Activated naive CD4-positive, alpha-beta T cell treated with Interleukin-2 at 50 U/mL for 16 hours (primary cell): ENCODE results near the gene SYNCRIP.
"Not testable (repeated sequence)": the region's sequence is repeated elsewhere in the genome, so short reads cannot be mapped to it uniquely, and the experiment has no call there.

Source experiments
- DNase-seq: peaks from one replicate; pipeline ENCODE4 v3.0.0-alpha.2; 2020

Gene SYNCRIP

DNA sequence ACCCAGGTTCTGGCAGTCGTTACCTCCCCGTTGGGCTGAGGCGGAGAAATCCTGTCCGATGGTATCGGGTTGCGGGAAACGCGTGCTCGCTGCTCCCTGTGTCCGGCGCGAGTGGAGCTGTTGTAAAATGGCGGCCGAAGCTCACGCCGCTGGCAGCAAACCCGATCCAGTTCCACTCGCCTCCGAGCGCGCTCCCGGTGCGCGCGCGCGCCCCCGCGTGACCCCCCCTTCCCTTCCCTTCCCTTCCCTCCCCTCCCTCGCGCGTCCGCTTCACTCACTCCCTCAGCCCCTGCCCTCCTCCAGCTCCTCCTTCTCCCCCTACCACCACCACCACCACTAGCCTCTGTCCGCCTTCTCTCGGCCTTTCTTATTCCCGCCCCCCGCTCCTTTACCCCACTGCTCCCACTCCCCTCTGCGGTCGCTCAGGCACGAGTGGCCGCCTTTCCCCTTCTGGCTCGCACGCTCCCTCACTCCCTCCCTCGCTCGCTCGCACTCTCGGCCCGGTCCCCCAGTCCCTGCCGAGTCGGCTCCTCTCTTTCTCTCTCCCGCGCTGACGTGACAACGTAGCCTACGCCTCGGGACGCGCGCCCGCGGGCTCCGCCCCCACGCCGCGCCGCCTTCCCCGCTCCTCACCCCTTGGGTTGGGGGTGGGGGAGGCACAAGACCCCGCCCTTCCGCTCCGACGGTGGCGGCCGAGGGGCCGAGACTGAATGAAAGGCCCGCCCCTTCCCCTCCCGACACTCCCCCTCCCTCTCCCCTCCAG is at the start of gene SYNCRIP:
Gene SYNCRIP (minus strand): TSS at position 113 of the 763 bp plus-strand sequence. CDS start 1,447 bp downstream, outside the sequence.
- peak; percentile 98 for DNase-seq

DNA sequence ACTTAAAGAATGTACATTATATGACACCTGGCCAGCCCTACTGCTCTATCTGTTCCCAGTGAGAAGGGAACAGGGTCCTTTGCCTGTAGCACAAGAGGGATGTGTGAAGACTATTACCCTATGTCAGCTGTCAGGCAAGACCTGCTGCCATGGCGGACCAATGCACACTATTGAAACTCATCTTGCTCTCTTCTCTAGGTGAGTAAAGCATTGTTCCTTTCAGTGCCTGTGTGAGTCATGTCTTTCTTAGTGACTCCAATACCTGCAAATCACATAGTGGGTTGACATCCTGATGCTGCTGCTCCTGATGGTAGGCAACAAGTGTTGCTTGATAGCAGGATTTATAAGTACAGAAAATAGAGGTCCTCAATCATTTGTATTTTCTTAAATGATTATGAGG is 48.8 kb upstream of the SYNCRIP start:
- DNase-seq = no peak

DNA sequence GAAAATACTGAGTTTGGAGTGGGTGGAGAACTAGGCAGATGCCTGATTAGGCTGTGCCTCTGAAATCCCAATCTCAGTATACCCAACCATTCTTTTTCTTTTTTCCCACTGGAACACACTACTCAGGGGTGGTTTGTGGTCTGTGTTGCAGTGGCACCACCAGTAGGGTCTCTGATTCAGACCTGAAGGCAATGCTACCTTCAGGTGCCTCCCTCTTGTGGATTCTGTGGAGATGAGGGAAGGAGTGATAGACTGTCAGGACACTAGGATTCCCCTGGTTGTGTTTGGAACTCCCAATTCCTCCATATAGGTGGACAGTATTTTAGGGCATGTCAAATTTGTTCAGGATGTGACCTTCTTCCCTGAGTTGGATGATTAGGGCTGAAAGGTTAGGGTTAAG is 47.4 kb upstream of the SYNCRIP start:
- DNase-seq = no peak

DNA sequence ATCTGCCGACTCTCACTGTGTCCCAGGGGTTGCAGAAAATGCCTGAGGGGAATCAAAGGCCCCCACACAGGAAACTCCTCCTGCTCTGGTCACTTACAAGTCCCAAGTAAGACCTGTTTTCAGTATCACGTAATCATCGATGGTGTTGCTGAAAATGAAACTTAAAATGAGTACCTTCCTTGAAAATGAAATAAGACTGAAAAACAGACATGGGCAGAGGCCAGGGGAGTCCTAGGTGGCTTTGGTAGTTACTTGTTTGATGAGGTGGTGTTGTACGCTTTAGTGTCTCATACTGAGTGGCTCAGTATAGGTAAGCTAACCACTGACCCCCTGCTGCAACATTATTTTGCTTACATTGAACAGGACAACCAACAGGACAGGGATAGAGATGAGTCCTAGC is 43.0 kb upstream of the SYNCRIP start:
- DNase-seq = no peak

DNA sequence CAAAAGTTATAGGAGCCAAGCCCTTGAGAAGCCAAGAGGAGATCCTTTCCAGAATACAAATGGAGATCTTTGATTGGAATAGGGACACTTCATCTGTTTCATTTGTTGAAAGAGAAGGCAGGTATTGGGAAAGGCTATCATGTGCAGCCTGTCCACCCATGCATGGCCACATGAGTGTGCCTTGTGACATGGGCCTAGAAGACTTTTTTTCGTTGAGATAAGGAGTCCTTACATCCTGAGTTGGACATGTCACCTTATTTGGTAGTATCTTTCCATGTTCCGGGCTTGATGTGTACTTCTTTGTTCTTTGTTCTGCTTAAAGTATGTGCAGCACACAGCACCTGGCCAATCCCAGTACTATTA is 42.1 kb upstream of the SYNCRIP start:
- DNase-seq = no peak

DNA sequence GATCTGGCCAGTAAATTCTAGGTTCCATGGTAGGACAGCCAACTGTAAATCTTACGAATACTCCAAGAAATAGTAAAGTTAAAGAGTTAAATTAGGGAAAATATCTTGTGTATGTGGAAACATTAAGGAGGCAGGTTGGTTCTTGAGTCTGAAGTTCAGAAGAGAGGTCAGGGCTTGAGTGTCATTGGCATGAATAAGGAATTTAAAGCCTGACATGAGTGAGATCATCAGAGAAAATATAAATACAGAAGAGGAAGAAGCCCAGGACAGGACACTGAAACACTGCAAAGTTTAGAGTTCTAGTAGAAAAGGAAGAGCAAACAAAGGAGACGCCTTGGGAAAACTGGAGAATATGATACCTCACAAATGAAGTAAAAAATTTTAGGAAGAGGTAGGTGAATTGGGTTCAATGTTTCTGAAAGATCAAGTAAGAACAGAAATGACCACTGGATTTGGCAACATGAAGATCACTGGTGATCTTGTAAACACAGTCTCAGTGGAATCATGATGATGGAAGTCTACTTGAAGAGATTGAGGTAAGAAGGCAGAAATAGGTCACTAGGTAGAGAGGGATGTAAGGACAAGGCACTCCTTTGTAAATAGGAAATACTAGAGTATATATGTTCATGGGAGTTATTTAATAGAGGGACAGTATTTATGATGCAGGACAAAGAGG is 41.6 kb upstream of the SYNCRIP start:
- DNase-seq = no peak

DNA sequence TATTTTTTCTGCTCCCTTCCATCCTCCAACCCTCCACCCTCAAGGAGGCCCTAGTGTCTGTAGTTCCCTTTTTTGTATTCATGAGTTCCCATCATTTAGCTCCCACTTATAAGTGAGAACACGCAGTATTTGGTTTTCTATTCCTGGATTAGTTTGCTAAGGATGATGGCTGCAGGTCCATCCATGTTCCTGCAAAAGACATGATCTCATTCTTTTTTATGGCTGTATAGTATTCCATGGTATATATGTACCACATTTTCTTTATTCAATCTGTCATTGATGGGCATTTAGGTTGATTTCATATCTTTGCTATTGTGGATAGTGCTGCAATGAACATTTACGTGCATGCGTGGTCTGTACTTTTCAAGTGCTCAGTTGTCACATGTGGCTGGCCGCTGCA is 39.2 kb upstream of the SYNCRIP start:
- not testable (repeated sequence) for DNase-seq

DNA sequence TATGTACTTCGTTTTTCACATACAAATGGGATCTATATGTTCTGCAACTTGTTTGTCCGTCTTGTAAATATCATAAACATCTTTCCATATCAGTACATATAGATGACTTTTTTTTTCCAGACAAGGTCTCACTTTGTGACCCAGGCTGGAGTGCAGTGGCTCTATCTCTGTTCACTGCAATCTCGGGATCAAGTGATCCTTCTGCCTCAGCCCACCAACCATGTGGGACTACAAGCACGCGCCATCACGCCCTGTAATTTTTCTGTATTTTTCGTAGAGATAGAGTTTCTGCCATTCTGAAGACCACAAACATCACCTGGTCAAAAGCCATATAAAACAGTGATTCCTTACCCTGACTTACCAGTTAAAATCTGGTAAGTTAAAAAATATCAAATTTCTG is 37.7 kb upstream of the SYNCRIP start:
- no peak for DNase-seq

DNA sequence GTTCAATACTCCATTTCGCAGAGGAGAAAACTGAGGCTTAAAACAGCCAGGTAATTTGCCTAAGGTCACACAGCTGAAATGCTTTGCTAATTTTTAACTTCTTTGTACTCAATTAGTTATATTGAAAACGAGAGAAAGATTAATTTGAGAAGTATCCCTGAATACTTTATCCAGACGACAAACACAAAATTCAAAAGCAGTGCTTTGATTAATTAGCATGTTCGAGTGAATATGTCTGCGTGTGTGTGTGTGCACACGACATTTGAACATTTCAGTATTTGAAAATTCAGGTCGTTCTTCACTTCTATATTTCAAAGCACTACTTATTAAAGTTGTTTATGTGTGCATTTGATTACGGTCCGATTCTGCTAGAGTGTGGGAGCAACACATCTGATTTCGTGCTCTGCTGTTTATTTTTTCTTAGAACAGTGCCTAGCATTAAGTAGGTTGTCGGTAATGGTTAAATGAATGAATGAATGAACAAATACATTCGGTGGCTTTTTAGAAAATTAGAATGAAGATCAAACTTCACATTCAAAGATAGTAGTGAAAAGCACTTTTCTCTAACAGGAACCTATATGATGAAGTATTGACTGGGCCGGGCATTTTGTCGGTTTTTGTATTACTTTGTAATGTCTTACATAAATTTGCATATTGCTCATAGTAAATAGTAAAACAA is 36.9 kb upstream of the SYNCRIP start:
- no peak for DNase-seq

DNA sequence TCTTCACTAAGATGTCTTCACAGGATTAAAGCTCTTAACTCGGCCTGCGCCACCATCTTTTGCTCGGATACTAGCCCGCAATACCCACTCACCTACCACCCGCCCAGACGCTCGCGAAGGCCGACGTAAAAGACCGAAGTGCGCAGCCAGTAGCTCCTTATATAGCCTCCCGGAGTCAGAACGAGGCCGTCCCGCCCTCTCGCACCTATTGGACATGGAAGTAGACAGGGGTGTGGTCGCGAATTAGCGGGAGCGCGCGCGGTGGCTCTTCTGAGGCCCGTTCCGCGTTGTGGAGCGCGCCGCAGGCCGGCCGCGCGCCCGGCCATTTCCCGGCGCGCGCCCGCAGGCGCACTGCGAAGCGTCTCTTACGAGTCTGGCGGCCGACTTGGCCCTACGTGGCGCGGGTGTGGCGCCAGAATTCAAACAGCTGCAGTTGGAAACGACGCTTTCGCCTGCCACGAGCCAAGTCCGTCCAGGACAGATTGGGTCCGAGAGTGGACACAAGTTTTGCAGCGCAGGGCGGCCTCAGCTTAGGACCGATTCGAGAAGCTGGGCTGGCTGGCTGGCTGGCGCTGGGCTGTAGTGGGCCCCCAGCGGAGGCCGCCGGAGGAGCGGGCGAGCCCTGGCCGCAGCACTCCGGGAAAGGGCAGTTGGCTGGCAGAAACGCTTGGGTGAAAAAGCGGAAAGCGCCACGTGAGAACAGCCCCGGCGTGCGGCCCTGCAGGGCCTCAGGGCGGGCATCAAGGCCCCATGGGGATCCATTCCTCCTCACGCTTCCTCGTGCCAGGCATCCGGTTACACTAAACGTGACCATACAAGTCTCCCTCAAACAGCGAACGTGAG is 36.1 kb upstream of the SYNCRIP start:
- DNase-seq = peak; percentile 97

DNA sequence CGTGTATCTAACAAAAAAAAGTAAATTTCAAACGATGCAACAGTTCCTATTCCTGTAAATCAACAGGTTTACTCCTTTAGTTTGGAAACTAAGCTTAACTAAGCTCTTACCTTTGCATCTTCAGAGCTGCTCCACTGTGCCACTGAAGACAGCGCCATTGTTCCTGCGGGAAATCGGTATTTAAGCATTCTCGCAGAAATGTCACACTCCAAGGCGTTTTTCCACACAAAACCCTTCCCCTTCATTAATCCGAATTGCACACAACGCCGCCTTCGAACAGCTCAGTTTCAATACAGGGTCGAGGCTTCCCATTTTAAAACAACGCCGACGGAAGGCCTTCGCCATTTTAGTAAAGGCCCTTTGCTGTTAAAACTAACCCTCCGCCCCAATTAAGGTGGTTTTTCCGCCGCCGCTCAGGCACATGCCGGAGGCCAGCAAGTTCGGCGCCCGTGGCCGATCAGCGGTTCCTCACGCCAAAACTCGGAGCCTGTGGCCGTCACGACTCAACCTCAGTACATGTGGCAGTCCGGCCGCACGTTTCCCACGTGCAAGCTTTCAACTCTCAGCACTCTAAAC is 35.4 kb upstream of the SYNCRIP start:
- DNase-seq = no peak

DNA sequence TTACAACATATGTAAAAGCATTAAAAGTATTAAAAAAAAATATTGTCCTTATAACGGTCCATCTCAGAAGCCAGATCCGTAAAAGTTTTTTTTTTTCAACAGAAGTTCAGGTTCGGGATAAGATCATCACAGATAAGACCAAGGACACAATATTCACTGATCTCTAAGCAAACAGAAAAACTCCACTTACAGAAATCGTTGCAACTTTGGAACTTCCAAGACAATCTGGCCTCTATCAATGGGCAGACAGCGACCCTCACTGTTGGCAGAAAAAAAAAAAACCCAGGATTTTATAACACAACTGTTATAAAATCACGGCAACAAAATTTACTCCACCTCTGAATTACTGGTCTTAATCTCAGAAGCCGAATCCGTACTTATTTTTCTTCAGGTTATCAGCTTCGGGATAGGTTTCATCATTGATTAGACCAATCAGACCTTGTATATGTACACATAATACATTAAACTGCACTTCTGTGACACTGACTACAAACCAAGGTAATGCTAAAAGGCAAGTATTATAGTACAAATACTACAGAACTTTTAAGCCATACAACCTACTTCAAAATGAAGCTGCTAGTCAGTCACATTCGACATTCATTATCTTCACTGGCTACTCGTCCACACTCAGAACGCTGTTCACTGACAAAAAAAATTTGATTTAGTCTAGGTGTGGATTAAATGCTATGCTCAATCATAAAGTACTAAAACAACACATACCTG is 34.7 kb upstream of the SYNCRIP start:
- DNase-seq = no peak

DNA sequence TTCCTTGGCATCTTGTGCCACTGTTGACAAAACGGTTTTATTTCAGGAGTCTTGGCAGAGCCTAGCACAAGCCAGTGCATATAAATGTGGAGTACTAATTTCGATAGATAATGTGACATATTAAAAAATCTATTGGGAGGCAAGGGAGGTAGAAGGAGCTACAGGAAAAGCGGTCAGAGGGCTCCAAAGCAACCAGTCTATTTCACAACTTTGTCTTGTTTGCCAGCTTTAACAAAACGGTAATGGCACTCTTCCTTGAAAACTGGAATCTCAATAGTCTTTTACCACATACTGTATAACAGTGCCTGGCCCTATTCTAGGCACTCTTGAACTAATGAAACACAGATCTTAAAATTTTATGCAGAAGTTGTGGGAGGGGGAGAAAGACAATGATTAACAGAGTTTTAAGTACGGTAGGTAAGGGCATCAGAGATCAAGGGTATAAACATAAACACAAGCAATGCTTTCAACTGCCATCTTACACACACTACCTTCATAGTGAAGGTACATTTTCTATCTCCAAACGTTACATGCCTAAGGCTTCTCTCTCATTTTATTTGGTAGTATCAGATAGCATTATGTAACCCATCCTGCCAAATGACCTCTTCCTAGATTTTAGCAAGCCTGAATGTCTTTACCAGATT is 33.5 kb upstream of the SYNCRIP start:
- DNase-seq = no peak

DNA sequence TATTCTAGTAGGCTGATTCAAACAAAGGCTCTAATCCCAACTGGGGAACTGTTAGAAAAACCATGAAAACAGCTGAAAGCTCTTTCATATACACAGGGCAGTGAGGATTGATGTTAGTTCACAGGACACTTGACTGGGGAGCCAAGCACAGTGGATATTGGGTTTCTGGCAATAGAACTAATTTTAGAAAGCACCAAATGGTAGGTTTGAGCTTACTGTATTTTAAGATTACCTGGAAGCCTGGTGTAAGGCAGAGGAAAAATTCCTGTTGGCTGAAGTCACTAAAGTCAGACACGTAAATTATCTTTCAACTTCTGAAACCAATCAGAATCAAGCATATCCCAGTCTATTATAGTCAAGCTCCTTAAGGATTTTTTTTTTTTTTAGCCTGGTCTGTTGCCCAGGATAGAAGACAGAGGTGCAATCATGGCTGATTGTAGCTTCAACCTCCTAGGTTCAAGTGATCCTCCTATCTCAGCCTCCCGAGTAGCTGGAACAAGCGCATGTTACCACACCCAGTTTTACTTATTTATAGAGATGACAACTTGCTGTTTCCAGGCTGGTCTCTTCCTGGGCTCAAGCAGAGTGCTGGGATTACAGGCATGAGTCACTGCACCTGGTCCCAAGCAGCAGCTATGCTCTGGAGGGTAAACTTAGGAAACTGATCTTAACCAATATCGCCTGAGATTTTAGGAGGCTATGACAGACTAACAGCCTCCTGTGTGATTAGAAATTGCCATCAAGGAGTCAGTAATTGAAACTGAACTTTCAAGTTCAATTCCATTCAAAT is 32.5 kb upstream of the SYNCRIP start:
- no peak for DNase-seq

DNA sequence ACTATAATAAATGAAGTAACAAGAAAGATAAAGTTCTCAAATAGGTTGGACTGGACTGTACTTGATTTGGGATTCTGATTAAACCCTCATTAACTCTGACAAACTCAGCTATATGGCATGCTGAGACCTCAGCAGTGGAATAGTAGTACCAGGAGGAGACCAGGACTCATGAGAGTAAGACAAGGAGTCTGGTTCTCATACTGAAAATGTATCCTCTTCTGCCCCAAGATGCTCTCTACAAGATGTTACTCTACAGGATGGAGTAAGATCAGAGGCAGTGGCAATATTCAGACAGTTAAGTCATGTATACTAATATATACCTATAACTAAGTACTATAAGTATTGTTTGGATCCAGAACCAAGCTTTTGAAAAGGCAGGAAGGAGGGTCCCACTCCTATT is 31.9 kb upstream of the SYNCRIP start:
- DNase-seq = no peak

DNA sequence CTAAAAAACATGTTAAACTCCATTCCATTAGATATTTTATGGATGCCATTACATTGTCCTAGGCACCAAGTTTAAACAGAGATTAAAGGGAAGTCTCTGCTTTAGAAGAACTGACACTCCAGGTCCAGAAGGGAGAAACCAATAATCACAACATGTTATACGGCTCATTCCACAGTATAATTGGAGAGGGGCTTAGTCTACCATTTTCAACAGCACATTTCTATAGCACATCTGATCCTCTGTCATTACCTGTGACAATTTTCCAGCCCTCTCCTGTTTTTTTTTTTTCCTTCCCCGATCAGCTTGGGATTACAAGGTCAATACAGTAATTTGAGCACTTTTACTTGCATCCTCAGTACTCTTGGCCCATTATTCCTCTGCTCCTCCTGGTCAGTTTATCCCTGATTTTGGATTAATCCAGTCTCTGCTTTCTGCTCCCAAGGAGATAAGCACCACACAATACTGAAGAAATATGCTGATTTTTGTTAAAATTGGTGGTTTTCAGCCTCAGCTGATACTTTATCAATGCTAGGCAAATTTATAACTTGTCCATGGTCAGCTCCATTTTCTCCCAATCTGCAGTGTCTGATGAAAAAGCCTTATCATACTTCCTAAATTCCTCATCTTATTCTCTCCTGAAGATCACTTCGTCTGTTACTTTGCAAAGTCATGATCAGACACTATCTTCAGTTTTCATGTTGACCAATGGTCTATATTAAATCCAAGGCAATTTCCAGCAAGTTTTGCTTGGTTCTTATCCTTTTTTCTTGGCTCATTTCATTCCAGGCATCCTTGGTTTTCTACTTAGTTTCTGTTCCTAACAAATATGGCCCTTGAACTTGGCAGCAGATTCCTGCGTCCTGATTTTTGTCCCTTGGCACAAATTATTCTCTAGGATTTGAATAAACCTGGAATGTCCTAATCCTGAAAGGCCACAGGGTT is 30.8 kb upstream of the SYNCRIP start:
- no peak for DNase-seq

DNA sequence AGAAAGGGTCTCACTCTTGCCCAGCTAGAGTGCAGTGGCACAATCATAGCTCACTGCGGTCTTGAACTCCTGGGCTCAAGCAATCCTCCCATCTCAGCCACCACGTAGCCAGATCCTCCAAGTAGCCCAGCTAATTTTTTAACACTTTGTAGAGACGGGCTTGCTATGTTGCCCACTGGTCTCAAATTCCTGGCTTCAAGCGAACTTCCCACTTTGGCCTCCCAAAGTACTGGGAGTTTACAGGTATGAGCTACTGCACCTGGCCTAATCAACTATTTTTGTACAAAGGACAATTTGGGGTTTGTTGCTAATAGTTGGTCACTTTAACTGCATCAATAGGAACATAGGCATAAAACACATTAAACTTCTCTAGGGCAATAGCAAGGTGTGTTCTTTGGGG is 29.9 kb upstream of the SYNCRIP start:
- no peak for DNase-seq

DNA sequence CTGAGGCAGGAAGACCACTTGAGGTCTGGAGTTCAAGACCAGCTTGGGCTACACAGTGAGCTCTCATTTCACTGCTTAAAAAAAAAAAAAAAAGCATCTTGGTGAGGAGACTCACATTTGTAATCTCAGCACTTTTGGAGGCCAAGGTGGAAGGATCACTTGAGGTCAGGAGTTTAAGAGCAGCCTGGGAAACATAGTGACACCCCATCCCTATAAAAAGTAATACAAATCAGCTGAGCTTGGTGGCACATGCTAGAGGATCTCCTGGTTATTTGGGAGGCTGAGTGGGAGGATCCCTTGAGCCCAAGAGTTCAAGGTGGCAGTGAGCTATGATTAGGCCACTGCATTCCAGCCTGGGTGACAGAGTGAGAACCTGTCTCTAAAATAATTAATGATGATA is 29.4 kb upstream of the SYNCRIP start:
- DNase-seq = no peak

DNA sequence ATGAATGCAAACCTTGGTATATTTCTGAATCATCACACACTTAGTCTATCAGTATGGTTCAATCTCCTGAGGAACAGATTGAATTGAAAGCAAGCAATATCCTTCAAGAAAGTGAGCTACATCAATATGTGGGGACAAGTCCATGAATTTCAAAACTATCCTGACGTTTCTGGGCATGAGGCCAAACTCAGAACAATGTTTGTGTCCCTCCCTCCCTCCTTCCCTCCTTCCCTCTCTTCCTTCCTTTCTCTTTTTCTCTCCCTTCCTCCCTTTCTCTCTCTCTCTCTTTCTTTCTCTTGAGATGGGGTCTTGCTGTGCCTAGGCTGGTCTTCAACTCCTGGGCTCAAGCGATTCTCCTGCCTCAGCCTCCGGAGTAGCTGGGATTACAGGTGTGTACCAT is 27.9 kb upstream of the SYNCRIP start:
- no peak for DNase-seq
